Measurements from ENCODE around the gene CHST4. TPM values are rescaled to one million over a fixed set of nuclear protein-coding genes. Genes with fewer than 3 reads are reported as not detected.

The CHST4 gene
- under 0.01 and 0.25 TPM in 2 replicates for total RNA-seq (2012; rRNA removed)

- Histone ChIP-seq H3K4me1 (ENCODE audit: control insufficient read depth, insufficient read depth, low read length) (peaks cover 10% of the 10 kb centered on the region), H3K4me2 (ENCODE audit: low read length) (peak within 1 kb of the TSS; percentile 62), H3K9me3 (replicated peaks; ENCODE audit: low read length) (no peaks in the 10 kb centered on the region), H3K27me3 (ENCODE audit: control insufficient read depth, insufficient read depth, low read length) (peaks cover 30% of the 10 kb centered on the region), H3K4me3 (ENCODE audit: low read length) (peak within 1 kb of the TSS; percentile 22), H3K9ac (ENCODE audit: low read depth, low read length) (no peak within 1 kb of the TSS), H3K36me3 (ENCODE audit: insufficient read depth, low read length) (no peaks in the 10 kb centered on the region)
Observed at GRCh38 chr16:71526111-71526631, at the start of gene CHST4. Gene CHST4 (plus strand): TSS chr16:71526426. CDS start chr16:71536678, 10,252 bp downstream.

- Histone ChIP-seq H3K4me3 (ENCODE audit: low read length) (no peak overlapping the region), H3K4me1 (ENCODE audit: control insufficient read depth, insufficient read depth, low read length) (peaks cover 39% of the 10 kb centered on the region), H3K36me3 (ENCODE audit: insufficient read depth, low read length) (peaks cover 27% of the 10 kb centered on the region)
Observed at GRCh38 chr16:71476457-71477124, 49.6 kb upstream of the CHST4 start.

GRCh38 chr16:71479420-71479819 lies 46.8 kb upstream of the CHST4 start:
- peaks cover 18% of the 10 kb centered on the region for H3K4me1 ChIP-seq (ENCODE audit: control insufficient read depth, insufficient read depth, low read length)
- peaks cover 27% of the 10 kb centered on the region for H3K36me3 ChIP-seq (ENCODE audit: insufficient read depth, low read length)
- no peak overlapping the region for H3K9ac ChIP-seq (ENCODE audit: low read depth, low read length)
- H3K4me2 ChIP-seq (ENCODE audit: low read length), result no peak overlapping the region
- H3K4me3 ChIP-seq (ENCODE audit: low read length), result no peak overlapping the region
- no peaks in the 10 kb centered on the region for H3K27me3 ChIP-seq (ENCODE audit: control insufficient read depth, insufficient read depth, low read length)
- H3K9me3 ChIP-seq (replicated peaks; ENCODE audit: low read length), result peaks cover 12% of the 10 kb centered on the region

More at GRCh38 chr16:71476457-71477124, 49.6 kb upstream of the CHST4 start:
- Histone ChIP-seq H3K27me3 (ENCODE audit: control insufficient read depth, insufficient read depth, low read length) (no peaks in the 10 kb centered on the region), H3K9me3 (replicated peaks; ENCODE audit: low read length) (peaks cover 12% of the 10 kb centered on the region), H3K4me2 (ENCODE audit: low read length) (no peak overlapping the region), H3K9ac (ENCODE audit: low read depth, low read length) (no peak overlapping the region)

GRCh38 chr16:71480956-71481355 lies 45.3 kb upstream of the CHST4 start:
- H3K36me3 ChIP-seq (ENCODE audit: insufficient read depth, low read length), result peaks cover 20% of the 10 kb centered on the region
- no peak overlapping the region for H3K4me3 ChIP-seq (ENCODE audit: low read length)
- peaks cover 7% of the 10 kb centered on the region for H3K4me1 ChIP-seq (ENCODE audit: control insufficient read depth, insufficient read depth, low read length)
- no peak overlapping the region for H3K9ac ChIP-seq (ENCODE audit: low read depth, low read length)
- no peak overlapping the region for H3K4me2 ChIP-seq (ENCODE audit: low read length)
- peaks cover 6% of the 10 kb centered on the region for H3K9me3 ChIP-seq (replicated peaks; ENCODE audit: low read length)
- H3K27me3 ChIP-seq (ENCODE audit: control insufficient read depth, insufficient read depth, low read length), result no peaks in the 10 kb centered on the region

GRCh38 chr16:71482569-71482968 lies 43.7 kb upstream of the CHST4 start:
- Histone ChIP-seq H3K36me3 (ENCODE audit: insufficient read depth, low read length) (peaks cover 4% of the 10 kb centered on the region), H3K9me3 (replicated peaks; ENCODE audit: low read length) (no peaks in the 10 kb centered on the region), H3K27me3 (ENCODE audit: control insufficient read depth, insufficient read depth, low read length) (no peaks in the 10 kb centered on the region), H3K4me2 (ENCODE audit: low read length) (no peak overlapping the region), H3K9ac (ENCODE audit: low read depth, low read length) (no peak overlapping the region), H3K4me1 (ENCODE audit: control insufficient read depth, insufficient read depth, low read length) (peaks cover 7% of the 10 kb centered on the region), H3K4me3 (ENCODE audit: low read length) (no peak overlapping the region)

- Histone ChIP-seq H3K36me3 (ENCODE audit: insufficient read depth, low read length) (no peaks in the 10 kb centered on the region), H3K9ac (ENCODE audit: low read depth, low read length) (peak overlapping the region; percentile 93), H3K4me3 (ENCODE audit: low read length) (peak overlapping the region; percentile 82), H3K4me2 (ENCODE audit: low read length) (peak overlapping the region; percentile 88), H3K9me3 (replicated peaks; ENCODE audit: low read length) (no peaks in the 10 kb centered on the region), H3K4me1 (ENCODE audit: control insufficient read depth, insufficient read depth, low read length) (peaks cover 7% of the 10 kb centered on the region), H3K27me3 (ENCODE audit: control insufficient read depth, insufficient read depth, low read length) (no peaks in the 10 kb centered on the region)
Observed at GRCh38 chr16:71484006-71484893, 42.0 kb upstream of the CHST4 start.

- H3K27me3 ChIP-seq (ENCODE audit: control insufficient read depth, insufficient read depth, low read length), result peaks cover 14% of the 10 kb centered on the region
- H3K9me3 ChIP-seq (replicated peaks; ENCODE audit: low read length), result no peaks in the 10 kb centered on the region
Observed at GRCh38 chr16:71489122-71489521, 37.1 kb upstream of the CHST4 start, which contains the start of gene ZNF19. Gene ZNF19 (minus strand): TSS chr16:71489324. CDS start chr16:71482114, 7,210 bp downstream.

GRCh38 chr16:71490361-71490760 lies 35.9 kb upstream of the CHST4 start:
- Histone ChIP-seq H3K36me3 (ENCODE audit: insufficient read depth, low read length) (no peaks in the 10 kb centered on the region), H3K4me1 (ENCODE audit: control insufficient read depth, insufficient read depth, low read length) (no peaks in the 10 kb centered on the region), H3K4me3 (ENCODE audit: low read length) (no peak overlapping the region), H3K9ac (ENCODE audit: low read depth, low read length) (no peak overlapping the region), H3K27me3 (ENCODE audit: control insufficient read depth, insufficient read depth, low read length) (peaks cover 14% of the 10 kb centered on the region), H3K9me3 (replicated peaks; ENCODE audit: low read length) (no peaks in the 10 kb centered on the region), H3K4me2 (ENCODE audit: low read length) (no peak overlapping the region)

More at GRCh38 chr16:71489122-71489521, 37.1 kb upstream of the CHST4 start, which contains the start of gene ZNF19:
- H3K9ac ChIP-seq (ENCODE audit: low read depth, low read length), result no peak within 1 kb of the TSS
- H3K36me3 ChIP-seq (ENCODE audit: insufficient read depth, low read length), result no peaks in the 10 kb centered on the region
- H3K4me3 ChIP-seq (ENCODE audit: low read length), result no peak within 1 kb of the TSS
- H3K4me1 ChIP-seq (ENCODE audit: control insufficient read depth, insufficient read depth, low read length), result no peaks in the 10 kb centered on the region
- H3K4me2 ChIP-seq (ENCODE audit: low read length), result no peak within 1 kb of the TSS

- no peak overlapping the region for H3K9ac ChIP-seq (ENCODE audit: low read depth, low read length)
- H3K4me3 ChIP-seq (ENCODE audit: low read length), result no peak overlapping the region
- H3K4me1 ChIP-seq (ENCODE audit: control insufficient read depth, insufficient read depth, low read length), result no peaks in the 10 kb centered on the region
- peaks cover 14% of the 10 kb centered on the region for H3K27me3 ChIP-seq (ENCODE audit: control insufficient read depth, insufficient read depth, low read length)
- no peak overlapping the region for H3K4me2 ChIP-seq (ENCODE audit: low read length)
- H3K36me3 ChIP-seq (ENCODE audit: insufficient read depth, low read length), result no peaks in the 10 kb centered on the region
- H3K9me3 ChIP-seq (replicated peaks; ENCODE audit: low read length), result no peaks in the 10 kb centered on the region
Observed at GRCh38 chr16:71491054-71491453, 35.2 kb upstream of the CHST4 start.

- H3K4me2 ChIP-seq (ENCODE audit: low read length), result no peak overlapping the region
- no peaks in the 10 kb centered on the region for H3K36me3 ChIP-seq (ENCODE audit: insufficient read depth, low read length)
- H3K27me3 ChIP-seq (ENCODE audit: control insufficient read depth, insufficient read depth, low read length), result peaks cover 14% of the 10 kb centered on the region
- H3K9ac ChIP-seq (ENCODE audit: low read depth, low read length), result no peak overlapping the region
- no peak overlapping the region for H3K4me3 ChIP-seq (ENCODE audit: low read length)
- H3K9me3 ChIP-seq (replicated peaks; ENCODE audit: low read length), result no peaks in the 10 kb centered on the region
- H3K4me1 ChIP-seq (ENCODE audit: control insufficient read depth, insufficient read depth, low read length), result no peaks in the 10 kb centered on the region
Observed at GRCh38 chr16:71492786-71493185, 33.4 kb upstream of the CHST4 start.

- Histone ChIP-seq H3K27me3 (ENCODE audit: control insufficient read depth, insufficient read depth, low read length) (peaks cover 14% of the 10 kb centered on the region), H3K36me3 (ENCODE audit: insufficient read depth, low read length) (no peaks in the 10 kb centered on the region), H3K4me2 (ENCODE audit: low read length) (no peak overlapping the region), H3K4me3 (ENCODE audit: low read length) (no peak overlapping the region), H3K4me1 (ENCODE audit: control insufficient read depth, insufficient read depth, low read length) (no peaks in the 10 kb centered on the region), H3K9ac (ENCODE audit: low read depth, low read length) (no peak overlapping the region), H3K9me3 (replicated peaks; ENCODE audit: low read length) (no peaks in the 10 kb centered on the region)
Observed at GRCh38 chr16:71493213-71493612, 33.0 kb upstream of the CHST4 start.
